GM18507 (cell line): Measurements from ENCODE around the gene CPB2.

Experiments used
- DNase-seq: peaks from one replicate; pipeline ENCODE4 v3.0.0; 2011; ENCODE audit warnings: low read depth; ENCODE audit not compliant: insufficient read length; ENCODE audit errors: extremely low spot score
- FAIRE-seq: peaks from 2 replicates; lab custom pipeline; 2011; peaks lifted over from hg19 to GRCh38; lab: Jason Lieb, UNC

CPB2 gene

GRCh38 chr13:46129124-46129523 is 24.3 kb upstream of the CPB2 start:
- DNase-seq (no peak), FAIRE-seq (no peak)

- no peak for FAIRE-seq
- DNase-seq, result no peak
Observed at GRCh38 chr13:46127358-46128023, 22.7 kb upstream of the CPB2 start.

GRCh38 chr13:46126552-46127357 is 21.9 kb upstream of the CPB2 start:
- no peak for DNase-seq
- FAIRE-seq, result peak; percentile 77

DNA sequence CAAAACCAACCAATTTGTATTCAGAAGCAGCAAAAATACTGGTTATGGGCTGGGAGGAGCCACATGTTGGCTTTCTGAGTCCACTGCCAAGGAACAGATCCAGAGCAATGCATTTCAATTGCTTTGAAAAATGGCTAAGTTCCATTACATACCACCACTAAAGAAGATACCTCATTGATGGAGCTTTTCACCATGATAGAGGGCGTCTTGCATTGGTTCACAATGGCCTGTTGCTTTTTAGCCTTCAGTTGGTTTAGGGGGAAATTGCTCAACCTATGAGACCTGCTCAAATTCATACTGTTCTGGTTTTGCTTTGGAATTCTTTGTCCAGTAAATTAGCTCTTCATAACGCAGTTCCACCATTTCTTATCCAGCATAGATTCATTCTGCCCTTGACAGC is 21.2 kb upstream of the CPB2 start:
- DNase-seq (no peak), FAIRE-seq (no peak)

GRCh38 chr13:46124967-46125933 is 20.4 kb upstream of the CPB2 start:
- no peak for FAIRE-seq
- DNase-seq, result no peak

GRCh38 chr13:46124531-46124966 is 19.7 kb upstream of the CPB2 start:
- FAIRE-seq (peak; percentile 42), DNase-seq (no peak)

DNA sequence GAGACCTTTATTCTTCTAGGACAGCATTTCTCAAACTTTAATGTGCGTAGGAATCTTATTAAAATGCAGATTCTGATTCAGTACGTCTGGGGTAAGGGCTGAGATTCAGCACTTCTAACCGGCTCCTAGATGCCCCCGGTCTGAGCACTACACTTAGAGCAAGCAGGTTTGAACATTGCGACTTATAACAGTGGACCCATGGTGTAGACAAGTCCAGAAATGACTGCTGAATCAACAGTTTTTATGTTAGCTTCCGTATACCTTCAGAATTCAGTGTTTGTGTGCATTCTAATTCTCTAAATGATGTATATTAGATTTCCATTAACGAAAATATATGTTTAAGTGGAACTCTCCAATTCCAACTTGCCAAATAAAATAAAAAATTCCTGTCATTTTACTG is 17.5 kb upstream of the CPB2 start:
- no peak for FAIRE-seq

GRCh38 chr13:46121597-46122163 is 16.8 kb upstream of the CPB2 start:
- FAIRE-seq, result no peak

More for the DNA sequence above, 17.5 kb upstream of the CPB2 start:
- DNase-seq, result no peak

DNA sequence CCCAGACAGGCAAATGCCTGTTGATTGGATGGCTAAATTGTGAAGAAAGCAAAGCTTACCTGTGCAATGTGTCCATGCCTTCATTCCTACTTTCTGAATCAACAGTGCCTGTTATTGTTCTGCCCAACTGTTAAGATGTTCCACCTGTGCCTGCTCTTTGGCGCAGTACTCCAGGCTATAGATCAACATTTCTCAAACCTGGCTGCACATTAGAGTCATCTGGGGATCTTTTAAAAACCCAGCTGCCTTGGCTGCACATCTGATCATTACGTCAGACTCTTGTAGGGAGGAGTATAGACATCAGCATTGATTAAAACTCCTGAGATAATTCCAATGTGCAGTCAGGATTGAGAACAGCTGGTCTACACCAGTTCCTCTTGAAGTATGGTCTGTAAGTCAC is 16.2 kb upstream of the CPB2 start:
- no peak for DNase-seq
- no peak for FAIRE-seq

More at GRCh38 chr13:46121597-46122163, 16.8 kb upstream of the CPB2 start:
- DNase-seq, result no peak

DNA sequence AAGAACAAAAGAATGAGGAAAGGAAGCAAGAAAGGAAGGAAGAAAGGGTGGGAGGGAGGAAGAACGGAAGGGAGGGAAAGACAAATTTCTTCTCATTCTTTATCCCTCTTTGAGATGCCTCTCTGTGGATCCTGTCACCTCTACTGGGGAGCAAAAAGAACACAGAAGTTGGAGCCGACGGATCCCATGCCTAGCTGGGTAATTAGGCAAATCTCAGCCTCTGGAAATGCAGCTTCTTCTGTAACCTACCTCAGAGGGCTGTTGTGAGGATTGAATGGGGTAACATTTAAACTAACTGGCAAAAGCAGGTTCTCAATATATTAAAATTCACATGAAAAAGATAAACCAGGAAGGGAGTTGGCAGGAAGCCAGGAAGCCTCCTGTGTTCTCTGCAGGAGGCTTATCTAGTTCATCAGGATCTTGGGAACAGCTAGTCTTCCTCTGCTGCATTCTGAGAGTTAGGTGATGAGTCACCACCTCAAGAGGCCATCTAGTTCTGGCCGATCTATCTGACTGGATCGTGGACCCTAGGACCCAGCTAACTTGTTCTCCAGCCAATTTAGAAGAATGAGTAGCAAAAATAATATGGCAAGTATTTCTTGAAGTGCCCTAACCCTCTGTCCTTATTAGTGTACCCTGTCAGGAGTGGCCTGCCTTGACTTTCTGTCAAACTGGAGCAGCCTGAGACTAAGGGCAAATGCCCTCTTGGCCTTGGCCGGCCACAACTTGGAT is 15.2 kb upstream of the CPB2 start:
- DNase-seq (no peak), FAIRE-seq (no peak)

- no peak for FAIRE-seq
- DNase-seq, result no peak
Observed at GRCh38 chr13:46116653-46117502, 12.0 kb upstream of the CPB2 start.

DNA sequence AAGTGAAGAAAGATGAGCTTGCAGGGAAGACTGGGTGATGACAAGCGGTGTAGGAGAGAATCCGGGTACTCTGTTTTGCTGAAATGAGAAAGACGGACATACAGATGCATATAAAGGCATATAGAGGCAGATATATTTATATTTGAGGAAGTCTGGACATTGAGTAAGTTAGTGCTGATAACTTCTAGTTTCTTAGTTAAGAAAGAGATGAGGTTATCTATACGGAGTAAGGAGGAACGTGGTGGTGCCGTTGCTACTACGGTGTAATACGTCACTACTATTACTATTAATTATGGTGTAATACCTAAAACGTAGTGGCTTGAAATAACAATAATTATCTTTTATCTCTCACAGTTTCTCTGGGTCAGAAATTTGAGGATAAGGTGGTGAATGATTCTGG is 9.8 kb upstream of the CPB2 start:
- DNase-seq (no peak), FAIRE-seq (no peak)

DNA sequence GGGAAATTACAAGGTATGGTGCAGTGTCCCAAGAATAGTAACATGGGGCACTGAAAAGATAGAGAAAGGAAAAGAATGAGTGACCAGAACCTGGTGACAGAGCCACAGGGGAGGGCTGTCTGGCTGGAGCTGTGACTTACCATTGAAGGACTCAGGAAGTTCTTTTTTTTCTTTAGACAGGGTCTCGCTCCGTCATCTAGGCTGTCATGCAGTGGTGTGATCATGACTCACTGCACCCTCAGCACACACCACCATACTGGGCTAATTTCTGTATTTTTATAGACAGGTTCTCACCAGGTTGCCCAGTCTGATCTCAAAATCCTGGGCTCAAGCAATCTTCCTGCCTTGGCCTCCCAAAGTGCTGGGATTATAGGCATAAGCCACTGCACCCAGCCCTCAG is 8.8 kb upstream of the CPB2 start:
- FAIRE-seq (no peak), DNase-seq (no peak)

DNA sequence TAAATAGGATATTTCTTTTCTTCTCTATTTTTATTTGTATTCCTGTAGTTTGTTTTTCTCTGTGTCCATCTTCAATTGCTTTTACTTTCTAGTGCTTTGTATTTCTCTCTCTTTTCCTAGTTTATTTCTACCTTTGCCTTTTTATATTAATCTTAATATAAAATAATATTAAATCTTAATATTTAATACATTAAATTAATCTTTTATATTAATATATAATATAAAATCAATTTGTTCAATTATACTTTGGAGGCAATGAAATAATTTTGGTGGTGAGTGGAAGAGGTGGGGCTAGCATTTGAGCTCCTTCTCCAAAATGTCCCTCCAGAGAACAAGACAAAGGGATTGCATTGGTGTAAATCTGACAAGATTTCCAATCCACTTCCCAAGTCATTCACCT is 6.3 kb upstream of the CPB2 start:
- FAIRE-seq (no peak), DNase-seq (no peak)

DNA sequence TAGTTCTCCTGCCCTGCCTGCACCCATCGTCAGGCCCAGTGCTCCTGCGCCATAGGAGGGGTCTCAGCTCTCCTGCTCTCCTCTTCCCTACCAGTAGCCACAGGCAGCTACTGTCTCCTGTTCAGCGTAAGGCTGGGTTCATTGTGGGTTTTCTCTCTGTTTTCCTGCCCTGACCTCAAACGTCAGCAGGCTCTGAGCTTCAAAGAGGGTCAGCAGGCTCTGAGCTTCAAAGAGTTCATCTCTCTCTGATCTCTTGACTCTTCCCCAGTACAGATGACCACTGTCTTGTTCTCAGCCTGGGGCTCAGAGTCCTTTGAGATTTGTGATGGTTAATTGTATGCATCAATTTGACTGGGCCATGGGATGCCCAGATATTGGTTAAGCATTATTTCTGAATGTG is 4.6 kb upstream of the CPB2 start:
- no peak for FAIRE-seq
- no peak for DNase-seq

GRCh38 chr13:46106839-46107371 is 2.1 kb upstream of the CPB2 start:
- FAIRE-seq (peak; percentile 63), DNase-seq (no peak)

DNA sequence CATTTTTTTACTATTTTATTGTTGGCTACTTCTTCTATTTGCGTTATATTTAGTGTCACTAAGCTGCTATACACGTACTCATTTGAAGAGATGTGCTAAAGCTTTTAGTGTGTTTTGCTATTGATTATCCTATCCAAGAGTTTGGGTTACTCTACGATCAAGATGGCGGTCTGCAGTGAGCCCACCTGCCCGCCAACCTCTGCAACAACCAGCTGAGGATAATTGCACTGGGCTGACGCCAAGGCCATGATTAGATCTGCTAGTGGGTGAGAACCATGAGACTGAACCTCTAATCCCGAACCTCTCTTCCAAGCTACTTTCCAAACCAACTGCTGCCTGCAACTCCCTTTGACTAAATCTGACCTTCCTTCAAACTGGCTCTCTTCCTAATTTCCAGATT is 1.8 kb downstream of the CPB2 start:
- FAIRE-seq (no peak), DNase-seq (no peak)

GRCh38 chr13:46102255-46102605 is 2.6 kb downstream of the CPB2 start:
- DNase-seq (no peak), FAIRE-seq (no peak)
